Tibial nerve (tissue), 4 donors: ENCODE results near the gene ZNF593. TPM values are rescaled to one million over a fixed set of nuclear protein-coding genes. Genes with fewer than 3 reads are reported as not detected.

Experiments
- DNase-seq, 2 donors: peaks; one replicate each; pipeline ENCODE4 v3.0.0-alpha.2; 2019; ENCODE audit warnings: low spot score in 2 of 2
- H3K27ac ChIP-seq, 4 donors: fragments of 200-600 bp; sonication (generic) in 3 of 4; one replicate each; pipeline ENCODE4 v1.5.1; 2017 to 2019; ENCODE audit warnings: mild to moderate bottlenecking in 1 of 4
- H3K27me3 ChIP-seq, 2 donors: fragments of 200-600 bp; sonication (generic) in 1 of 2; one replicate each; pipeline versions ENCODE4 v1.5.1 to v1.6.0; 2017 to 2019
- H3K36me3 ChIP-seq, 3 donors: fragments of 200-600 bp; sonication (generic); one replicate each; pipeline ENCODE4 v1.5.1; 2018 to 2019
- H3K4me1 ChIP-seq, 4 donors: fragments of 200-600 bp; sonication (generic) in 3 of 4; one replicate each; pipeline ENCODE4 v1.5.1; 2017 to 2019
- H3K4me3 ChIP-seq, 4 donors: fragments of 200-600 bp; sonication (generic) in 3 of 4; one replicate each; pipeline ENCODE4 v1.5.1; 2017 to 2019; ENCODE audit warnings: mild to moderate bottlenecking in 1 of 4, moderate library complexity in 1 of 4
- H3K9me3 ChIP-seq, 4 donors: fragments of 200-600 bp; sonication (generic) in 3 of 4; one replicate each; pipeline ENCODE4 v1.5.1; 2017 to 2019
- CTCF ChIP-seq, 5 experiments: fragments of 200-600 bp in 3 of 5; fragments of 450-650 bp in 2 of 5; sonication (generic) in 3 of 5; IDR thresholded peaks; one replicate each; pipeline ENCODE4 v1.5.1; 2016 to 2019; ENCODE audit warnings: antibody characterized with exemption in 5 of 5, mild to moderate bottlenecking in 3 of 5, moderate library complexity in 2 of 5
- EP300 ChIP-seq, 2 donors: sonication (generic); formaldehyde crosslinking; IDR thresholded peaks; one replicate each; pipeline ENCODE4 v1.6.1; 2017; ENCODE audit warnings: antibody characterized with exemption in 2 of 2, mild to moderate bottlenecking in 1 of 2
- POLR2A ChIP-seq, 2 donors: fragments of 450-650 bp; IDR thresholded peaks; one replicate each; pipeline ENCODE4 v1.6.1; 2017; ENCODE audit warnings: antibody characterized with exemption in 2 of 2, mild to moderate bottlenecking in 2 of 2, moderate library complexity in 2 of 2
- WGBS, 2 donors: methylation state at CpG; one replicate each; pipeline ENCODE4 v1.1.5; 2018; 5-methylcytosine and 5-hydroxymethylcytosine counted together
- total RNA-seq, 4 donors: library from RNA; depleted of rRNA; stranded (reverse); fragments of >200 nt; gene quantifications; one replicate each; pipeline ENCODE4 v1.1.0, GENCODE V29; 2016

ZNF593 gene
- total RNA-seq, 4 donors from 2014 or later: 24.9 to 46.5 (median 38.2) TPM

GRCh38 chr1:26125382-26125781 lies 44.3 kb upstream of the ZNF593 start:
- no peaks in the 10 kb centered on the region for H3K27me3 ChIP-seq
- no peaks in the 10 kb centered on the region for H3K9me3 ChIP-seq
- peaks cover 0 to 21% (median 0%) of the 10 kb centered on the region in 3 donors for H3K36me3 ChIP-seq
- no peak for TF ChIP-seq CTCF (IDR thresholded peaks at IDR 0.05)
- TF ChIP-seq POLR2A (IDR thresholded peaks at IDR 0.05): no peak
- TF ChIP-seq EP300 (IDR thresholded peaks at IDR 0.05): no peak
- no peak for DNase-seq
- no peak overlapping the region for H3K4me3 ChIP-seq
- peak overlapping the region in 2 of 4 donors; percentile 37 to 66 for H3K27ac ChIP-seq
- H3K4me1 ChIP-seq: peaks cover 0 to 41% (median 22%) of the 10 kb centered on the region in 4 donors

GRCh38 chr1:26125946-26126320 lies 43.8 kb upstream of the ZNF593 start:
- H3K36me3 ChIP-seq: peaks cover 0 to 19% (median 0%) of the 10 kb centered on the region in 3 donors
- H3K27me3 ChIP-seq: no peaks in the 10 kb centered on the region
- no peak for DNase-seq
- H3K4me3 ChIP-seq: no peak overlapping the region
- 54 to 67% methylated on average over 1 of the region's 1 CpG for WGBS, 2 donors
- TF ChIP-seq POLR2A (IDR thresholded peaks at IDR 0.05) (no peak), CTCF (IDR thresholded peaks at IDR 0.05) (no peak), EP300 (IDR thresholded peaks at IDR 0.05) (no peak)
- H3K4me1 ChIP-seq: peaks cover 0 to 41% (median 22%) of the 10 kb centered on the region in 4 donors
- H3K9me3 ChIP-seq: no peaks in the 10 kb centered on the region
- peak overlapping the region in 3 of 4 donors; percentile 1 to 66 (median 56) for H3K27ac ChIP-seq

GRCh38 chr1:26126321-26127084 lies 43.2 kb upstream of the ZNF593 start:
- peaks cover 0 to 19% (median 0%) of the 10 kb centered on the region in 3 donors for H3K36me3 ChIP-seq
- H3K4me3 ChIP-seq: no peak overlapping the region
- TF ChIP-seq CTCF (IDR thresholded peaks at IDR 0.05) (no peak), EP300 (IDR thresholded peaks at IDR 0.05) (peak in 1 of 2 donors; percentile 40)
- H3K4me1 ChIP-seq: peaks cover 0 to 41% (median 22%) of the 10 kb centered on the region in 4 donors
- H3K9me3 ChIP-seq: no peaks in the 10 kb centered on the region
- no peak for DNase-seq
- 67 to 70% methylated on average over 9 of the region's 9 CpGs for WGBS, 2 donors
- peak overlapping the region in 3 of 4 donors; percentile 11 to 66 (median 56) for H3K27ac ChIP-seq
- no peaks in the 10 kb centered on the region for H3K27me3 ChIP-seq

GRCh38 chr1:26127235-26128163 lies 42.2 kb upstream of the ZNF593 start:
- DNase-seq: no peak
- Histone ChIP-seq H3K27ac (peak overlapping the region in 3 of 4 donors; percentile 26 to 66 (median 48)), H3K4me3 (no peak overlapping the region)

More at GRCh38 chr1:26127235-26128163, 42.2 kb upstream of the ZNF593 start:
- H3K36me3 ChIP-seq: peaks cover 0 to 9% (median 0%) of the 10 kb centered on the region in 3 donors
- H3K9me3 ChIP-seq: no peaks in the 10 kb centered on the region
- no peak for TF ChIP-seq EP300 (IDR thresholded peaks at IDR 0.05)
- no peak for TF ChIP-seq POLR2A (IDR thresholded peaks at IDR 0.05)
- TF ChIP-seq CTCF (IDR thresholded peaks at IDR 0.05): no peak
- WGBS, 2 donors: 51 to 55% methylated on average over 13 of the region's 13 CpGs
- no peaks in the 10 kb centered on the region for H3K27me3 ChIP-seq
- H3K4me1 ChIP-seq: peaks cover 0 to 41% (median 22%) of the 10 kb centered on the region in 4 donors
